Measurements from ENCODE around the gene HASPIN.
"Not testable (repeated sequence)": the region's sequence is repeated elsewhere in the genome, so short reads cannot be mapped to it uniquely, and the experiment has no call there.

- not testable (repeated sequence) for TF ChIP-seq CTCF (IDR thresholded peaks at IDR 0.05 in 8 of 11, conservative IDR thresholded peaks at IDR 0.05 in 3 of 11); POLR2A (IDR thresholded peaks at IDR 0.05)
These were observed 18.1 kb upstream of the HASPIN start for GRCh38 chr17:3705718-3705984.

All from spleen (tissue), 7 donors.